MCF 10A (cell line): Measurements from ENCODE around the gene SNTG2. TPM values are rescaled to one million over a fixed set of nuclear protein-coding genes. Genes with fewer than 3 reads are reported as not detected.

Source experiments
- BruUV-seq: library from RNA; stranded (reverse); fragments of 400-500 nt; replicated peaks from 2 replicates; lab custom pipeline; 2021; lab: Mats Ljungman, UMichigan
- CTCF ChIA-PET: fragments of 300-600 bp; sonication (Branson Sonifier 250); formaldehyde crosslinking; extraction: SDS; loops from one replicate; lab custom pipeline; 2021; ENCODE audit warnings: antibody characterized with exemption, inconsistent platforms; lab: Yijun Ruan, JAX
- POLR2A ChIA-PET: fragments of 300-600, 350-650 bp; sonication (Branson Sonifier 250); formaldehyde crosslinking; extraction: SDS; loops from one replicate; lab custom pipeline; 2020; ENCODE audit warnings: antibody characterized with exemption, inconsistent platforms; lab: Yijun Ruan, JAX
- DNase-seq: peaks from one replicate; pipeline ENCODE4 v3.0.0-alpha.2; 2018; ENCODE audit not compliant: unreplicated experiment
- H3K27ac Mint-ChIP-seq: one replicate; pipeline ENCODE4 v1.8.0; 2022; ENCODE audit warnings: mild to moderate bottlenecking, low read depth, mixed read lengths; ENCODE audit not compliant: unreplicated experiment
- H3K27me3 Mint-ChIP-seq: one replicate; pipeline ENCODE4 v1.8.0; 2022; ENCODE audit warnings: mixed read lengths; ENCODE audit not compliant: insufficient read depth, unreplicated experiment
- H3K36me3 Mint-ChIP-seq: one replicate; pipeline ENCODE4 v1.8.0; 2022; ENCODE audit warnings: mild to moderate bottlenecking, moderate library complexity, mixed read lengths; ENCODE audit not compliant: insufficient read depth, unreplicated experiment
- H3K4me1 Mint-ChIP-seq: one replicate; pipeline ENCODE4 v1.8.0; 2022; ENCODE audit warnings: mixed read lengths; ENCODE audit not compliant: insufficient read depth, unreplicated experiment
- H3K4me3 Mint-ChIP-seq: one replicate; pipeline ENCODE4 v1.8.0; 2022; ENCODE audit warnings: mild to moderate bottlenecking, moderate library complexity, mixed read lengths; ENCODE audit not compliant: unreplicated experiment
- H3K9me3 Mint-ChIP-seq: one replicate; pipeline ENCODE4 v1.8.0; 2022; ENCODE audit warnings: mixed read lengths; ENCODE audit not compliant: unreplicated experiment
- CTCF ChIP-seq: fragments of 200-600 bp; IDR thresholded peaks from one replicate; pipeline ENCODE4 v1.8.0; 2022; ENCODE audit warnings: antibody characterized with exemption, mild to moderate bottlenecking; ENCODE audit not compliant: unreplicated experiment
- intact Hi-C: fragments of 100-400 bp; cut with micrococcal nuclease; formaldehyde crosslinking; loops from 2 replicates; pipeline ENCODE4 v1.14.1; 2022
- total RNA-seq: library from RNA; stranded (reverse); gene quantifications from 2 replicates; pipeline ENCODE4 v1.2.3, GENCODE V29; 2022

The SNTG2 gene
- total RNA-seq, 1 experiment from 2014 or later, result not detected

GRCh38 chr2:1246239-1246638, 295.6 kb downstream of the SNTG2 start:
- H3K4me1 Mint-ChIP-seq, result peaks cover 7% of the 10 kb centered on the region
- H3K27ac Mint-ChIP-seq, result no peak overlapping the region
- no peak overlapping the region for H3K4me3 Mint-ChIP-seq
- H3K36me3 Mint-ChIP-seq, result no peaks in the 10 kb centered on the region
- H3K27me3 Mint-ChIP-seq, result peaks cover 56% of the 10 kb centered on the region
- H3K9me3 Mint-ChIP-seq, result no peaks in the 10 kb centered on the region
- TF ChIP-seq CTCF, result no peak
- BruUV-seq, result no TSS peak
- ChIA-PET CTCF (no interaction called here), POLR2A (interaction anchor here (0.6 kb wide), 1 partner anchor 57 kb away, joined by 3 read pairs; no protein-coding TSS in a partner anchor)
- intact Hi-C loops, result no loop called here
- no peak for DNase-seq

DNA sequence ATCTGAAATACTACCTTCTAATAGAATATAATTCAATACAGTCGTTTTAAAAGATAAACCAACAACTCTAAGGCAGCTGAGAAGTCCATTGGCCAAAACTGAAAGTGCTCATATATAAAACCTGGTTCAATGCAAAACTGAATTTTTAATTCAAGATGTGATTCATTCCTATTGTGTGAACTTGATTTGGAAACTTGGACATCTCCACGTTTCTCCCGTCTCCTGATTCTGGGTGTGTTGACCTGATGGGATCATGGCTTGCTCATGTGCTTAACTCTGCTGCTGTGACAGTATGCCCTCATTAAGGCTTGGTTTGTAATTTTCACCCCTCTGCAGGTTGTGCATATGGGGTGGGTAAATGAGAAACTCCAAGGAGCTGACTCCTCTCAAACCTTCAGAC, 296.3 kb downstream of the SNTG2 start:
- Mint-ChIP-seq H3K27me3 (peaks cover 64% of the 10 kb centered on the region), H3K36me3 (no peaks in the 10 kb centered on the region), H3K4me1 (peaks cover 7% of the 10 kb centered on the region), H3K4me3 (no peak overlapping the region), H3K27ac (no peak overlapping the region), H3K9me3 (no peaks in the 10 kb centered on the region)
- no peak for TF ChIP-seq CTCF
- ChIA-PET CTCF (interaction anchor here (0.9 kb wide), 1 partner anchor 298 kb away, joined by 3 read pairs; no protein-coding TSS in a partner anchor), POLR2A (interaction anchor here (0.6 kb wide), 4 partner anchors 56 to 431 kb away, joined by 3 read pairs; no protein-coding TSS in a partner anchor)
- DNase-seq, result no peak
- intact Hi-C loops, result no loop called here
- no TSS peak for BruUV-seq

GRCh38 chr2:1248187-1248586, 297.5 kb downstream of the SNTG2 start:
- Mint-ChIP-seq H3K4me1 (peaks cover 7% of the 10 kb centered on the region), H3K4me3 (no peak overlapping the region), H3K27me3 (peaks cover 61% of the 10 kb centered on the region), H3K36me3 (no peaks in the 10 kb centered on the region), H3K27ac (no peak overlapping the region), H3K9me3 (no peaks in the 10 kb centered on the region)
- no peak for DNase-seq
- no peak for TF ChIP-seq CTCF
- ChIA-PET POLR2A (no interaction called here), CTCF (no interaction called here)
- BruUV-seq, result no TSS peak
- intact Hi-C loops, result no loop called here

DNA sequence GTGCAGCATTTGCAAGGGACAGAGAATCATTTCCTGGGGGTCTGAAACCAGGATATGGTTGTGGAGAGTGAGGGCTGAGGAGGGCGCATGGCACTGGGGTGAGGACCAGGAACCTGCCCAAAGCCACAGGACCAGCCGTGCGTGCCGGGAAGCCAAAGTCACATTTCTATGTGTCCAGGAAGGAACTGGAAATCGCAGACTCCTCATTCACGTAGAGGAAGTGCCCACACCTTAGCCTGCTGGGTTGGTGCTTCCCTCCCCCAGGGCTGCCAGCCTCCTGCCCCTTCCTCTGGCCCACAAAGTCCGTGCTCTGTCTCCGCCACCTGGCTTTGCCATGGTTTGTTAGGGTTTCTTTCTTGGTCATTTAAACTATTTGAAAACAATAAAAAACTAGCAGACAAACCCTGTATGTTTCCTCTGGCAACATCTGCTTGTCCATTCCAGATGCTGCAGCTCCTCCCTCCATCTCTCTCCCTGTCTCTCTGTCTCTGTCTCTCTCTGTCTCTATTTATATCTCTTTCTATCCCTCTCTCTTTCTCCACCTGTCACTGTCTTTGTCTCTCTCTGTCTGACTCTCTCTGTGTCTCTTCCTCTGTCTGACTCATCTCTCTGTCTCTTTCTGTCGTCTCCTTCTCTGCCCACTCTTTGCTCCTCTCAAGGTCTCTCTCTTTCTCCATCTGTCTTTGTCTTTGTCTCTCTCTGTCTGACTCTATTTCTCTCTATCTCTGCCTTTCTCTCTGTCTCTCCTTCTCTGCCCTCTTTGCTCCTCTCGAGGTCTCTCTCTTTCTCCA, 299.4 kb downstream of the SNTG2 start:
- Mint-ChIP-seq H3K4me1 (peaks cover 7% of the 10 kb centered on the region), H3K4me3 (no peak overlapping the region), H3K27me3 (peaks cover 62% of the 10 kb centered on the region), H3K36me3 (no peaks in the 10 kb centered on the region), H3K9me3 (no peaks in the 10 kb centered on the region), H3K27ac (no peak overlapping the region)
- no peak for TF ChIP-seq CTCF
- no TSS peak for BruUV-seq
- POLR2A ChIA-PET, result no interaction called here
- CTCF ChIA-PET, result no interaction called here
- intact Hi-C loops, result no loop called here
- DNase-seq, result no peak
